GM19372 (cell line): Measurements from ENCODE around the gene WNT1.
A peak's percentile ranks its signal among the peaks of the same experiment; 100 is the strongest.

Experiments used
- ATAC-seq: cut with Tn5 transposase; IDR thresholded peaks from one replicate; pipeline ENCODE4 v1.9.1; 2021; ENCODE audit warnings: mild to moderate bottlenecking, low read depth, moderate library complexity; ENCODE audit not compliant: unreplicated experiment

Gene WNT1

DNA sequence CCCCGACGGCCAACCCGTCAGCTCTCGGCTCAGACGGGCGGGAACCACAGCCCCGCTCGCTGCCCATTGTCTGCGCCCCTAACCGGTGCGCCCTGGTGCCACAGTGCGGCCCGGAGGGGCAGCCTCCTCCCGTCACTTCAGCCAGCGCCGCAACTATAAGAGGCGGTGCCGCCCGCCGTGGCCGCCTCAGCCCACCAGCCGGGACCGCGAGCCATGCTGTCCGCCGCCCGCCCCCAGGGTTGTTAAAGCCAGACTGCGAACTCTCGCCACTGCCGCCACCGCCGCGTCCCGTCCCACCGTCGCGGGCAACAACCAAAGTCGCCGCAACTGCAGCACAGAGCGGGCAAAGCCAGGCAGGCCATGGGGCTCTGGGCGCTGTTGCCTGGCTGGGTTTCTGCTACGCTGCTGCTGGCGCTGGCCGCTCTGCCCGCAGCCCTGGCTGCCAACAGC is at the start of gene WNT1:
Gene WNT1, plus strand, starts transcription at position 32 of the 450 bp plus-strand sequence. Its CDS starts 329 bp downstream, at position 361.
- peak; percentile 20 for ATAC-seq

- no peak for ATAC-seq
Observed at GRCh38 chr12:48929551-48929950, 48.6 kb upstream of the WNT1 start.

DNA sequence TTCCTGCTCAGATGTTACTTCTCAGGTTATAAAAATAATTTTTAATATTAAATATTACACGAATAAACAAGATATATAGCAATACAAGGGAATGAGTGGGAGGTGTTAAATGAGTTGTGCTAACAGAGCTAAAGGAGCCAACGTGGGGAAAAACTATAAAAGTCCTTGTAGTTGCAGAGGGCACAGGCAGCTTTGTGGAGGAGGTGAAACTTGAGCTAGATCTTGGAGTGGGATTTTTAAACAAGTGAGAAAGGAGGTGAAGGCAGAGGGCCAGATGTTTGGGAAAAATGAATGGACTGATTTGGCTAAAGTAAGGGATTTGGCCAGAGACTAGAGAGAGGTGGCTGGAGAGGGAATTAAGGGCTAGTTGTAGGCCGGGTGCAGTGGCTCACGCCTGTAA is 47.6 kb upstream of the WNT1 start:
- no peak for ATAC-seq

GRCh38 chr12:48932878-48933277 is 45.2 kb upstream of the WNT1 start:
- no peak for ATAC-seq

DNA sequence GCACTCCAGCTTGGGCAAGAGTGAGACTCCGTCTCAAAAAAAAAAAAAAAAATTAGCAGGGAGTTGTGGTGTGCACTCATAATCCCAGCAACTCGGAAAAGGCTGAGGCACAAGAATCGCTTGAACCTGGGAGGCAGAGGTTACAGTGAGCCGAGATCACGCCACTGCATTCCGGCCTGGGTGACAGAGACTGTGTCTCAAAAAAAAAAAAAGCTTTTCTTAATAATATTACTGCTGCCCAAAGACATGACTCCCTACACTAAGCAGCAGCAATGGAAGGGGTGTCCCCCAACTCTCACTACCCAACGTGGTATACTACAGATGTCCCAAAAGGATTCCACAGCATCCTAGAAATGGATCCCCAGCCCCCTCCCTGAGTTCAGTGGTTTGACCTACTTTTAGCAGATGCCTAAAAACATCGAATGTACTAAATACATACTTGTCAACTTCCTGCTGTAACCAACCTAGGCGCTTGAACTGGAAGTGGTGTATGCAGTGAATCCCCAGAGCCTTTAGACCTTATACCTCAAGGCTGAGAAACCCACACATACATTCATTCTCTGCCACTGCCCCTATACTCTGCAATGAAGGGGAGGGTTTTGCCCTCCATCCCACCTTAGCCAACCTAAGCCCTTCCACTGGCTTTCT is 44.3 kb upstream of the WNT1 start:
- ATAC-seq: no peak

GRCh38 chr12:48934312-48934706 is 43.8 kb upstream of the WNT1 start:
- ATAC-seq: no peak

DNA sequence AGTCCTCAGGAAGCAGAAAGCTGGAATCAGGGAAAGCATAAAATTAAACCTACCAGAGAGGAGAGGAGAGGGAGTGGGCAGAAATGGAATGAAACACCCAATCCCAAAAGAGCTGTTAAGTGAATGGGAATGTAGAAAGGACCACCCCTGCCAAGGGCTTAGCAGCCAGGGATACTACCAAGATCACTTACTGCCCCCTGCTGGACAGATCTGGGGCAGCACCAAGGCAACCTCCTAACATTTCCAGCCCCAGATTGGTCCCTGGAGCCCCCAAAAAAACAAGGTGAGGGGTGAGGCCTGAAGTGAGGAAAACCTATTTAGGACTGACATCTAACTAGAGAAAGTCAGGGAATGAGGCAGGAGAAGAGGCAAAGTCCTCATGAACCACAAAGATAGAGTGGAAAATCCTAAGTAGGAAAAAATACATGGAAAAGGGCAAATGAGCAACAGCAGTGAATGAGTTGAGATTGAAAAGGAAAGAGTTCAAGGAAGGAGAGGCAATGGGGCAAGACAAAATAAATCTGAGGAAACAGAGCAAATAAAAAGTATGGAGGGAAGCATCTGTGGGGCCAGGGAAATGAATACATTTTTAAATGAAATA is 41.6 kb upstream of the WNT1 start:
- ATAC-seq: no peak

- no peak for ATAC-seq
Observed at GRCh38 chr12:48937170-48937569, 41.0 kb upstream of the WNT1 start.

DNA sequence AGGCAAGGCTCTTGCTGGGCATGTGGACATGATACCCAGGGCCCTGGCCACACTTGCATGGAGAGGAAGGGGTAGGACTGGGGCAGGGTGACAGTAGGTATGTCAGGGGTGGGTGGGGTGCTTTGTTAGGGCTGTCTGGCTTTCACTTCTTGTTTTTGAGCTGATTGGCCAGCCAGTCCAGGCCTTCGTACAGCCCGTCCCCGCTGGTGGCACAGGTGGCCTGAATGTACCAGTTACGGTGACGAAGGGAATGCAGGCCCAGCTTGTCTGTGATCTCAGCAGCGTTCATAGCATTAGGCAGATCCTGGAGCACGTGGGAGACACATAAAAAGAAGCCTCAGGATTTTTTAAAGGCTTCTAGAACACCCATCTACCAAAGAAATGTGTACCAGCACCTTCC is 39.3 kb upstream of the WNT1 start:
- no peak for ATAC-seq

- no peak for ATAC-seq
Observed at GRCh38 chr12:48940181-48940580, 37.9 kb upstream of the WNT1 start.

GRCh38 chr12:48943221-48943620 is 34.9 kb upstream of the WNT1 start:
- no peak for ATAC-seq

DNA sequence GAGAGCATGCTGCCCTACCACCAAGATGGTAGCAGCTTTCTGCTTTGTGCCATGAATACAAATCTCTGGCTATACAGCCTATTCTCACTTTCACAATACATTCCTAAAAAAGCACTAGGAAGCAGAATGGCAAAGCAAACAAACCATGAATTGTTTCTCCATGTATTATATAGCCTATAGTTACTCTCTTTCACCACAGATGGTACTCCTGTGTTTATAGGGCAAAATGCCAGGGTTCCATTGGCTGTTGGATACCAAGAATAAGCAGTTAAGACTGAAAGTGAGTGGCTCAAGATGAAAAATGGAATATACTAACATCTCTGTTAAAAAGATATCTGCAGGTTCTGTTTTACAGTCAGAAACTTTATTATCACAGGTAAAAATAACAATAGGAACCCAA is 31.9 kb upstream of the WNT1 start:
- ATAC-seq: no peak

GRCh38 chr12:48946943-48947342 is 31.2 kb upstream of the WNT1 start:
- ATAC-seq: no peak

GRCh38 chr12:48947727-48948126 is 30.4 kb upstream of the WNT1 start:
- ATAC-seq: no peak

DNA sequence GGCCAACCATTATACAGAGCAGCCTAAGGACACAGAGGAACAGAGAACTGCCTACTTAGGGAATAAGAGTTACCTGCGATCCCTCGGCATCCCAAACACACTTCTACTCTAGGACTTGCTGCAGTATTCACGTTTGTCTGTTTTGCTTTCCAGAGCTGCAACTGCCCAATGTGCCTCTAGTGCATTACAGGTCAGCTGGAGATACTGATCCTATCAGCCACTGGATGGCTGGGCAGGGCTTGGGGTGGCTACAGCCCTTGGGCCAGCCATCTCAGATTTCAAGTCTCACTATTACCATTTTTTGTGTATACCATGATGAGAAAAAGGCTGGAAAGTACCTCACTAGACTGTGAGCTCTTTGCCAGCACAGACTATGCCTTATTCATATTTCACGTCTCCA is 25.4 kb upstream of the WNT1 start:
- no peak for ATAC-seq

DNA sequence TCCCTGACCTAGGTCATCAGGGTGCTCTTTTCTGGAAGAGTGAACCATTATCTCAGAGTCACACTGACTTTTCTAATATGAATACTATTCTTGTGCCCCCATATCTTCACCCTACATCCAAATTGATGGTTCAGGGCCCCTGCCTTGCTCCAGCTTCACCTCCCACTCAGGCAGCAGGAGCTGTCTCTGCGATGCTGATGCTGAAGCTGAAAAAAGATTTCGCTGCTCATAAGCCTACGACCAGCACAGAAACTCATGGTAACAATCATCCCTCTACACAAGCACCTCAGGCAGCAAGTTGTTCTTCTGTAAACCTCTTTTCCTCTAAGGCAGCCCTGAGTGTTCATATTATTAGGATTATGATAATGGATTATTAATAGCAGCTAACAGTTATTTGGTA is 24.1 kb upstream of the WNT1 start:
- ATAC-seq: no peak

DNA sequence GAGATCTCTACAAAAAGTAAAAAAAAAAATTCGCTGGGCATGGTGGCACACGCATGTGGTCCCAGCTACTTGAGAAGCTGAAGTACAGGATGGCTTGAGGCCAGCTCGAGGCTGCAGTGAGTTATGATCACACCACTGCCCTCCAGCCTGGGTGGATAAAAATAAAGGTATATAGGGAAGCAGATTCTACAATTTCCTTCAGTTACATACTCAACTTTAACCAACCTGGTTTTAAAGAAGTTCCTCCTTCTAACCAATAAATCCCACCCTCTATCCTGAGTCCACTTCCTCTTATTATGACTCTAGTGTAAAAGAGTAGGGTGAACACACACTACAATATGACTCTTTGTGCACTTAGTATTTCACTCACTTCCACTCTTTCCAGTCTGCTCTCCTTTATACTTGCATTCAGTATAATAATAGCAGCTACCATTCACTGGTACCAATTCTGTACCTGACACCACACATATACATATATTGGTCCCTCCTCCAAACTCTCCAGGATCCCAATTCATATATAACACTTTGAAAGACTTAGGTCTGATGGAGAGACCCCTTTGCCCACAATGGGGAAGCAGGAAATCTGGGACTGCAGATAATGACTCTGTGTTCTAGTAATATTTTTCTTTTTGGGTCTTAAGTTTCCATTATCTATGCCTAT is 23.2 kb upstream of the WNT1 start:
- ATAC-seq: no peak

DNA sequence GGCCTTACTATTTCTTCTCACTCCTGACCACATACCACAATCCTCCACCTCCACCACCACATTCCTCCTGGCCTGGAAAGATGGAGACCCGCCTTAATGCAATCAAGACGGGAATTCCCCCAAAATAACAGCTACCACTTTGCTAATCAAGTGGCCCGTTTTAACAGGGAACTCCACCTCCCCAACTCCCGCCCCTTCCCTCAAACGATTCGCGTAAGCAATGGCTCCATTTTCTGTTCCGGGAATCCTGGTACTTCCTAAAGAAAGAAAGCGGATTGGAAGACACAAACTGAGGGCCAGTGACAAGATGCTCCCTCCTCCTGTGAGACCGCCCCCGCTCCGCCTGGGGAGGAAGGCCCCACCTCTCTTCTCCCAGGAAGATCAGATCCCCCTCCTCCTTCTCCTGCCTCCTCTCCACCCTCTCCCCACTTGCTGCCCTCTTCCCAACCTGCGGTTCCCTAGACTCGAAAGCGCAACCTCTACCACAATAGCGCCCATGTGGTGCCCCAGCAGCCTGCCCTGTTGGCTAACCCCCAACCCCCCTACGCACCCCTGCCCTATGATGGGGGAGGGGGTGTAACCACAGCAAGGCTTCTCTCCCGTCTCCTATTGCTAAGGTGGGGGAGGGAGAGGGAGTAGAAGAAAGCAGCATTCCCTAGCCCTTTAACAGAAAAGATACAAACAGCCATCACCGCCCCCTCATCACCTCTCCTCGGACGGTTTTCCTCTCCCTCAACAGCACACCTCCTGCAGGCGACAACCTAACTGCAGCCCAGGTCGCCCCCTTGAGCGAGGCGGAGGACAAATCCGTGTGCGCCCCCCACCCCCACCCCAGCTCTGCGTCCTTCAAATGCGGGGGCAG is 21.6 kb upstream of the WNT1 start:
- no peak for ATAC-seq

DNA sequence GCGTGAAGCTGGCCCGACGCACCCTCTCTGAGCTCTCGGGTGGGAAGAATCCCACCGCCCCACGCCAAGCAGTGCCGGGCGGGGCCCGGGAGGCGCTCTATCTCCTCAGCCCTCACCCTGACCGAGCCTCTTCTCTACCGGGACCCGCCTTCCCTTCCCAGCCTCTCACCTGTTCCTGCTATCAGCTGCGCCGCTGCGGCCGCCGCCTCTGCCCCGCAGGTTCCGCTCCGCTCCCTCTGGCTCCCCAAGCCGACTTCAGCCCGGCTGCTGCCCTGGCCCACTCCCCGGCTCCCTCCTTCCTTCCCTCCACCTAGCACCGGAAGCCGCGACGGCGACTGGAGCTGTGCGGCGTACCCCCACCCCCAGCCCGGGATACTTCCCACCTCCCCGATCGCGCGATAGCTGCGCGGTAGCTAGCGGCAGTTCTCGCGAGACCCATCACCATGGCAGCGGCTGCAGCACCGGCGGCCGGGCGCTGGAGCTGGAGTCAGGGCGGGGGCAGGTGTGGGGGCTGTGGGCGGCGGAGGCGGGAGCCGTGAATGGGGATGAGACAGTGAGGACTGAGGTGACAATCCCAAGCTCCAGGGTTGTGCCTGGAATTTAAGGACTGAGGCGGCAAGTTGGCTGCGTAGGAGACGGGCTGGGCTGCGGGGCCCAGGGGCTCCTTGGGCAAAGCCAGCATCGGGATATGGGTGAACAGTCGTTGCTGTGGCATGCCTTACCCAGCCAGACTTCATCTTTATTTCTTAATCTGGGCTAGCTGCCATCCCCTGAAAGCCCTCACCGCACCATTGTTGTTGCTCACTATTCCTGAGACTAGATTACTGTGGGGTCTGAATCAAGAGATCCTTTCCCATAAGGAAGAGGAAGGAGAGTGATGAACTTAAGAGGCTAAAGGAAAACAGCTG is 20.7 kb upstream of the WNT1 start, which contains the start of gene ARF3:
Gene ARF3, minus strand, starts transcription at position 347 of the 908 bp plus-strand sequence. CDS start 16,392 bp downstream, outside the sequence.
- peak; percentile 83 for ATAC-seq

DNA sequence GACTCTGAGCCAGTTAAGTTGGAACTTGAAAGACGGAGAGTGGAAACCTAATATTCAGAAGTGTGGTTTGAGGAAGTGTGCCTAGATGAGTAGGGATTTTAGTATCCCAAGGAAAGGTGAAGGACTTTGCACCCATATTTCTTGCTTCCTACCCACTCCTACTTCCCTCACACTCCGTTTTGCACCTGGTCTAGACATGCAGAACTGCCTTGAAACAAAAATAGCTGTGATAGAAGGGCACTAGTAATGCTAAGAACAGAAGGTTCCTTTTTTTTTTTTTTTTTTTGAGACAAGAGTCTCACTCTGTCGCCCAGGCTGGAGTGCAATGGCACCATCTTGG is 20.1 kb upstream of the WNT1 start:
- ATAC-seq: no peak
